Measurements from ENCODE around the gene GPD1L.

GPD1L gene

DNA sequence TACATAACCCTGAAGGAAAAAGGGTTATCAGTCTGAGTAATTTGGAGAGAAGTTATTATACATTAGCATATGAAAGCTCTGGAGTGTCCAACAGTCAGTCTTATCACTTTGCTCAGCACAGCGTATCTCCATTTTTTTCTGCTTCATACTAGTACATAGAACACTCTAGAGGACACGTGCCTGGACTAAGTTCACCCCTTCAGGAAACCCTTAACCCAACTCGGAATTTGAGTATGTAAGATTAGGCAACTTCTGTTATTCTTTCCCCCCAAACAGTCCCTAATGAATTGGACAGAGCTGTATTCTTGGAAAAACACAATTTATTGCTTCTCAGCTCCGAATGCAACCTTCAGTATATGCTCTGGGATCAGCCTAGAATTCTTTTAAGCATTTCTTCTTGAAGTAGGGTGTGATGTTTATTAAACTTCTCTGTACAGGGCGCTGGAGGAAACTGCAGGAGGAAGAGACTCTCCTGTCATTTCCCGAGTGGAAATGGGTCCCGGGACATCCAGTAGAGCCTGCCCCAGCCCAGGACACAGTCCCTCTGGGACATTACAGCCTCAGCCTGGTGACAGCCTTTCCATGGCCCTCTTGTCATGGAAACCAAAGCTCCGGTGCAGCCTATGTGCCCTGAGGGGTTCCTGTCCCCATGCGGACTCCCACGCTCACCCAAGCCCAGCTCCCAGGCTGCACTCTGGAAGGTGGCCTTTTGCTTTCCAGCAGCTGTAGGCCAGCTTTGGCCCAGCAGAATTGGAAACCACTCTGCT, 94.8 kb downstream of the GPD1L start:
- TF ChIP-seq, protein P1, sequence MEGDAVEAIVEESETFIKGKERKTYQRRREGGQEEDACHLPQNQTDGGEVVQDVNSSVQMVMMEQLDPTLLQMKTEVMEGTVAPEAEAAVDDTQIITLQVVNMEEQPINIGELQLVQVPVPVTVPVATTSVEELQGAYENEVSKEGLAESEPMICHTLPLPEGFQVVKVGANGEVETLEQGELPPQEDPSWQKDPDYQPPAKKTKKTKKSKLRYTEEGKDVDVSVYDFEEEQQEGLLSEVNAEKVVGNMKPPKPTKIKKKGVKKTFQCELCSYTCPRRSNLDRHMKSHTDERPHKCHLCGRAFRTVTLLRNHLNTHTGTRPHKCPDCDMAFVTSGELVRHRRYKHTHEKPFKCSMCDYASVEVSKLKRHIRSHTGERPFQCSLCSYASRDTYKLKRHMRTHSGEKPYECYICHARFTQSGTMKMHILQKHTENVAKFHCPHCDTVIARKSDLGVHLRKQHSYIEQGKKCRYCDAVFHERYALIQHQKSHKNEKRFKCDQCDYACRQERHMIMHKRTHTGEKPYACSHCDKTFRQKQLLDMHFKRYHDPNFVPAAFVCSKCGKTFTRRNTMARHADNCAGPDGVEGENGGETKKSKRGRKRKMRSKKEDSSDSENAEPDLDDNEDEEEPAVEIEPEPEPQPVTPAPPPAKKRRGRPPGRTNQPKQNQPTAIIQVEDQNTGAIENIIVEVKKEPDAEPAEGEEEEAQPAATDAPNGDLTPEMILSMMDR (IDR thresholded peaks at IDR 0.05; ENCODE audit: borderline replicate concordance, insufficient read depth, low read depth, low read length) = no peak

DNA sequence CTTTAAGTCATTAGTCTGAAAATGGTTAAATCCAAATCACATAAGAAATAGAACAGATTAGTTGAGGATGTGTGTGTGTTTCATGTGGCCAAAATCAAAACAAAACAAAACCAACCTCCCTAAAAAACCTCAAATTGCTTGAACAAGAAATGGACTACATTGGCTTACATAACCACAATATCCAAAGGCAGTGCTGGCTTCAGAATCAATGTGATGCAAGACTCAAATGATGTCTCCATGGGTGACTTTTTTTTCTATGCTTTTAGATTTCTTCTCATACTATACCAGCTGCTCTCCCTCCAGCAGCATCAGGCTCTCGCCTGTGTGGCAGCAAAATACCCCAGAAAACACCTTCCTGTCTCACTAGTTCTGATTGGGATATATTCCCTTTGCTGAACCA, 96.1 kb downstream of the GPD1L start:
- no peak overlapping the region for H3K4me3 ChIP-seq (ENCODE audit: low read depth, low read length)
- TF ChIP-seq, protein P1 (IDR thresholded peaks at IDR 0.05; ENCODE audit: borderline replicate concordance, insufficient read depth, low read depth, low read length) = no peak

More for the DNA sequence above, 94.8 kb downstream of the GPD1L start:
- H3K4me3 ChIP-seq (ENCODE audit: low read depth, low read length) = no peak overlapping the region

DNA sequence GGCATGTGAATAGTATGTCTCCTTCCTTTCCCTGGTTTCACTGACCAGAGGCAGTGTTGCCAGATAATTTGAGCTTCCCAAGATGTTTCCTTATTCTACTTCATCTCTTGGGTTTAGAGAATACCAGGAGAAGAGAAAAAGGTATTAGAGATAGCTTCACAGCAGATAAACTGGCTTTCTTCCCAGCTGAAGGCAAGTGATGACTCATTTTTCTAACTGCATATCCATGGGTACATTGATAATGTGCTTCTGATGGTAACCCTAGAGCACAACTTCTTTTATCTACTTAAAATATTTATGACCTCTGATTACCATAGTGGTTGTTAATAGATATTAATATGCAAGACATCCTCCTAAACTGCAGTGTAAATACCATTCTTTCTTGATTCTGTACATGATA, 97.4 kb downstream of the GPD1L start:
- TF ChIP-seq, protein P1 (IDR thresholded peaks at IDR 0.05; ENCODE audit: borderline replicate concordance, insufficient read depth, low read depth, low read length) = no peak
- H3K4me3 ChIP-seq (ENCODE audit: low read depth, low read length) = no peak overlapping the region

DNA sequence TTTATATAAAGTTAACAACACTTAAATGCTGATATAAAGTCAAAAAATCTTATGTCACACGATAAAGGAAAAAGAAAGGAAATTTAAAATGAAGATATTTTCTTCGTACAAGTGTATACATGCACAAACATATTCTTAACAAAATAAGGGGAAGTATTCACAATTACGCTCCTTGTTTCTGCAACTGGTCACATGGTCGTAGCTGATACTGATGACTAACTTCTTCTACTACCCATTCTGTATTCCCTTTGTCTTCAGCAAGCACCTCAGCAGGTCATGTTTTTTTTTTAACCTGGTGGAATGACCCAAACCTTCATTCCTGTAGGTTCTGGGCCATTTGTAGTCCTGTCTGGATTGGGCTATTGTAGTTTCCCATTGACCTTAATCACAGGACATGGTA, 102.0 kb downstream of the GPD1L start:
- TF ChIP-seq, protein P1 (IDR thresholded peaks at IDR 0.05; ENCODE audit: borderline replicate concordance, insufficient read depth, low read depth, low read length) = no peak
- no peak overlapping the region for H3K4me3 ChIP-seq (ENCODE audit: low read depth, low read length)

DNA sequence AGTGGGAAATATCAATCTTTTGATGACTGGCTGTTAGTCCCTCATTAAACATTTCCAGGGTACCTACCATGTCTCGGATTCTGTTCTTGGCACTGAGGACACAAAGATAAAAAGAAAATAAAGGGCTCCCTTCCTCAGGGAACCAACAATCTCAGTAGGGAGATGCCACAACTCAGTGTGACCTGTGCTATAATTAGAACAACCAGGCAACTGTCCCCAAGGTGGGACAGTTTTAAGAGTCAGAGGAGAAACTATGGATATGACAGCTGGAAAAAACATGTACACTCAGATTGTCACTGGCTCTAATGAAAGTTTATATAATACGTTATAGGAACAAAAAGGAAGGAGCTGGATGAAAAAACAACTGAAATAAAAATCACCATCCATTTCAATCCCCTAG, 108.8 kb downstream of the GPD1L start:
- no peak overlapping the region for H3K4me3 ChIP-seq (ENCODE audit: low read depth, low read length)

DNA sequence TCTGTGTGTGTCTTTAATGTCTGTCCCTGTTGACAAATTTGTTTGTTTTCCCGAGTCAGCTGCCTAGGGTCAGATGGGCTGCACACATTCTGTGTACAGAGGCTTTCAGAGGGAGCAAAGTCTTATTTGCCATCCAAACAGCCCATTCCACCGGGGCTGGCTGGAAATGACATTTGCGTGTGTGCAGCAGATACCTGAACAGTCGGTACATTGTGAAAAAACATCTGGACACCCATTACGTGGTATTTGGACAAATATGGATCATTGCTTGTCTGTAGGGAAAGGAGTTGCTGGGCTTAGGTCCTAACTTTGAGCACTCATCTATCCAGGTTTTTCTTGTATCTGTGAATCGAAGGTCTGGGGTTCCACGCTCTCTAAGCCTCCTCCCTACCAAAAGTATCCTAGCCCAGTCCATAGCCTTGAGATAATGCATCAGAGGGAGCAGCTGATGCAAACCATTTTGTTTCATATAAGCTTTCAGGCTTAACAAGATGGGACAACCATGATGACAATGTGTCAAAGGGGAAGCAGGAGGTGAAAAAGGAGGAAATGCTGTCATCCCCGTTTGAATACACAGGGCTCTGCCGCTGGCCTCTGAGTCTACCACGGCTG, 109.9 kb downstream of the GPD1L start:
- H3K4me3 ChIP-seq (ENCODE audit: low read depth, low read length) = no peak overlapping the region
- TF ChIP-seq, protein P1 (IDR thresholded peaks at IDR 0.05; ENCODE audit: borderline replicate concordance, insufficient read depth, low read depth, low read length) = no peak

More for the DNA sequence above, 108.8 kb downstream of the GPD1L start:
- TF ChIP-seq, protein P1 (IDR thresholded peaks at IDR 0.05; ENCODE audit: borderline replicate concordance, insufficient read depth, low read depth, low read length) = no peak

DNA sequence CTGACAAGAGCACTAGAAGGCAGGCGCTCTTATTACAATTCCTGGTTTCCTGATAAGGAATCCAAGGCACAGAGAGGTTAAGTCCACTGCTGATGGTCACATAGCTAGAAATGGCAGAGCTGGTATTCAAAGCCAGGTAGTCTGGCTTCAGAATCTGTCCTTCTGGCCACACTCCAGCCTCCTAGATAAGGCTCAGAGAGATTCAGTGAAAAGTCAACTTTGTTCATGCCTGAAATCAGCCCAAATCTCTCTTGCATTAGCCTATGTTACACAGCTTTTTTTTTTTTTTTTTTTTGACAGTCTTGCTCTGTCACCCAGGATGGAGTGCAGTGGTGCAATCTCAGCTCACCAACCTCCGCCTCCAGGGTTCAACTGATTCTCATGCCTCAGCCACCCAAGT, 110.9 kb downstream of the GPD1L start:
- TF ChIP-seq, protein P1 (IDR thresholded peaks at IDR 0.05; ENCODE audit: borderline replicate concordance, insufficient read depth, low read depth, low read length) = no peak
- no peak overlapping the region for H3K4me3 ChIP-seq (ENCODE audit: low read depth, low read length)

Data from GM12875 (cell line).